K562 (cell line): ENCODE measurements around the gene CD151. TPM values are rescaled to one million over a fixed set of nuclear protein-coding genes. Genes with fewer than 3 reads are reported as not detected.

ENCODE experiments used
- ESRRB ChIP-seq: fragments of 250-450 bp; sonication (Bioruptor Pico); IDR thresholded peaks from 2 replicates; pipeline ENCODE4 v1.5.0; 2020; ENCODE audit warnings: mild to moderate bottlenecking, moderate library complexity, borderline replicate concordance
- IFI16 ChIP-seq: fragments of 250-450 bp; sonication (Bioruptor Pico); IDR thresholded peaks from 2 replicates; pipeline ENCODE4 v2.1.2; 2022; ENCODE audit warnings: mild to moderate bottlenecking, inconsistent platforms
- POLR2G ChIP-seq: fragments of 200-400 bp; formaldehyde crosslinking; IDR thresholded peaks from 2 replicates; pipeline ENCODE4 v1.6.1; 2017; ENCODE audit warnings: low read depth, mild to moderate bottlenecking, antibody characterized with exemption, low read length, moderate library complexity
- RAD51 ChIP-seq: fragments of 450-650 bp; IDR thresholded peaks from 2 replicates; pipeline ENCODE4 v1.7.1; 2016; ENCODE audit warnings: low read depth, mild to moderate bottlenecking, borderline replicate concordance
- RBFOX2 ChIP-seq: fragments of 200-400 bp; formaldehyde crosslinking; IDR thresholded peaks from 2 replicates; pipeline ENCODE4 v1.6.1; 2017; ENCODE audit warnings: low read depth, mild to moderate bottlenecking, low read length, moderate library complexity
- ZFX ChIP-seq: sonication (generic); formaldehyde crosslinking; IDR thresholded peaks from 2 replicates; pipeline ENCODE4 v1.8.0; 2022; ENCODE audit warnings: mild to moderate bottlenecking, missing genetic modification reagents, moderate library complexity
- ZNF384 ChIP-seq: IDR thresholded peaks from 2 replicates; pipeline ENCODE4 v1.6.1; 2012; ENCODE audit warnings: low read depth, low read length, improper control_type of control experiment
- polyA plus RNA-seq, 8 experiments: library from polyadenylated mRNA; depleted of rRNA in 4 of 8; stranded (reverse) in 5 of 8; unstranded in 3 of 8; fragments of >200 nt; fragmentation: Nextera tagmentation in 2 of 8; fragmentation: Illumina TruSeq in 1 of 8; extraction: Ambion mirVana in 2 of 8; extraction: Trizol in 1 of 8; gene quantifications; 2 replicates each; pipeline versions ENCODE4 v1.2.1 to v1.2.3, GENCODE V29; 2011 to 2014; ENCODE audit warnings: inconsistent platforms in 1 of 8, missing spikeins in 1 of 8
- total RNA-seq, 7 experiments: library from RNA; depleted of rRNA in 6 of 7; stranded (reverse); fragments of >200 nt in 6 of 7; fragmentation: Illumina TruSeq in 2 of 7; extraction: Trizol in 2 of 7; gene quantifications; 2 replicates each; pipeline versions ENCODE4 v1.2.1 to v1.2.3, GENCODE V29; 2011 to 2021; ENCODE audit warnings: low replicate concordance in 1 of 7
- TF ChIP-seq, protein P1 (sequence below), 2 experiments: fragments of 450-650 bp; conservative IDR thresholded peaks; 2 replicates each; pipeline ENCODE4 v1.6.1; 2017; ENCODE audit warnings: mild to moderate bottlenecking in 2 of 2, moderate library complexity in 2 of 2
- TF ChIP-seq, protein P2 (sequence below): IDR thresholded peaks from 2 replicates; pipeline ENCODE4 v1.6.1; 2014; ENCODE audit warnings: antibody characterized with exemption
- TF ChIP-seq, protein P3 (sequence below): sonication (generic); formaldehyde crosslinking; IDR thresholded peaks from 2 replicates; pipeline ENCODE4 v1.8.0; 2022; ENCODE audit warnings: mild to moderate bottlenecking, missing genetic modification reagents
- TF ChIP-seq, protein P4 (sequence below): fragments of 450-650 bp; IDR thresholded peaks from 2 replicates; pipeline ENCODE4 v1.6.1; 2017; ENCODE audit warnings: antibody characterized with exemption, mild to moderate bottlenecking
- TF ChIP-seq, protein P5 (sequence below): fragments of 450-650 bp; IDR thresholded peaks from 2 replicates; pipeline ENCODE4 v1.6.1; 2016; ENCODE audit warnings: antibody characterized with exemption

The CD151 gene
- total and polyA plus RNA-seq, 9 of the 15 experiments (the other 6 are each of a cell fraction or from before 2014, with no cell fraction given) = 2.3 to 187 (median 140) TPM

DNA sequence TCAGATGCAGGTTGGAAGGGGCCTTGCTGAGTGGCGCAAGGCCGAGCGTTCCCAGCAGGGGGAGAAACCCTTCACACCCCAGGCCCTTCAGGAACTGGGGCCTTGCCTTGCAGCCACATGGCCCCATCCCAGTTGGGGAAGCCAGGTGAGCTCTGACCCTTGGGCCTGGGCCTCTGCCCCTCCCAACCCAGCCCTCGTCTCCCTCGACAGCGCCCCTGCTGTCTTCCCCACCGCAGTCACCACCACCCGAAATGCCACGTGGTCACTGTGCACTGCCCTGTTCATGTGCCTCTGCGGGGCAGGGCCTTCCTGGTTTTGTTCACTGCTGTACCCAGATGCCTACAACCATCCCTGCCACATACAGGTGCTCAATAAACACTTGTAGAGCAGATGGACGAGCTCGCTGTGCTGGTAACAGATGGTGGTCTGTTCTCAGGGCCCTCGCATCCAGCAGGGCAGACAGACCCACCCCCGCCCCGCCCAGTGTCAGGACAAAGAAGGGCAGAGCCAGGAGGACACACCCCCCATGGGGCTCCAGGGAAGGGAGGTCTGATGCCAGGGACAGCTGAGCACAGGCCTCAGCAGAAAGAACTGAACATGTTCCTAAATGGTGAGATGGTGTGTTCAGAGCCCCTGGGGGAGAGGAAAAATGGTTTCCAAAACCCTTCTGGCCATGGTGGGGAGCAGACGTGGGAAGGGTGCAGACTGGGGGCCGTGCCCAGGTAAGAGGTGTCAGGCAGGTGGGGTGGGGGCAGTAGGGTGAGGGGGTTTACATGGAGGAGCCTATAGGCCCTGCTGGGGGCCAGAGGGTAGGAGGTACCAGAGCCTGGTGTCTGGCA lies 5.9 kb downstream of the CD151 start (continued):
- TF ChIP-seq, protein P1, sequence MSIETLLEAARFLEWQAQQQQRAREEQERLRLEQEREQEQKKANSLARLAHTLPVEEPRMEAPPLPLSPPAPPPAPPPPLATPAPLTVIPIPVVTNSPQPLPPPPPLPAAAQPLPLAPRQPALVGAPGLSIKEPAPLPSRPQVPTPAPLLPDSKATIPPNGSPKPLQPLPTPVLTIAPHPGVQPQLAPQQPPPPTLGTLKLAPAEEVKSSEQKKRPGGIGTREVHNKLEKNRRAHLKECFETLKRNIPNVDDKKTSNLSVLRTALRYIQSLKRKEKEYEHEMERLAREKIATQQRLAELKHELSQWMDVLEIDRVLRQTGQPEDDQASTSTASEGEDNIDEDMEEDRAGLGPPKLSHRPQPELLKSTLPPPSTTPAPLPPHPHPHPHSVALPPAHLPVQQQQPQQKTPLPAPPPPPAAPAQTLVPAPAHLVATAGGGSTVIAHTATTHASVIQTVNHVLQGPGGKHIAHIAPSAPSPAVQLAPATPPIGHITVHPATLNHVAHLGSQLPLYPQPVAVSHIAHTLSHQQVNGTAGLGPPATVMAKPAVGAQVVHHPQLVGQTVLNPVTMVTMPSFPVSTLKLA (conservative IDR thresholded peaks at IDR 0.05) = peak; percentile 82 to 85
- TF ChIP-seq RBFOX2 = peak; percentile 17
- no peak for TF ChIP-seq ZNF384
- TF ChIP-seq, protein P2, sequence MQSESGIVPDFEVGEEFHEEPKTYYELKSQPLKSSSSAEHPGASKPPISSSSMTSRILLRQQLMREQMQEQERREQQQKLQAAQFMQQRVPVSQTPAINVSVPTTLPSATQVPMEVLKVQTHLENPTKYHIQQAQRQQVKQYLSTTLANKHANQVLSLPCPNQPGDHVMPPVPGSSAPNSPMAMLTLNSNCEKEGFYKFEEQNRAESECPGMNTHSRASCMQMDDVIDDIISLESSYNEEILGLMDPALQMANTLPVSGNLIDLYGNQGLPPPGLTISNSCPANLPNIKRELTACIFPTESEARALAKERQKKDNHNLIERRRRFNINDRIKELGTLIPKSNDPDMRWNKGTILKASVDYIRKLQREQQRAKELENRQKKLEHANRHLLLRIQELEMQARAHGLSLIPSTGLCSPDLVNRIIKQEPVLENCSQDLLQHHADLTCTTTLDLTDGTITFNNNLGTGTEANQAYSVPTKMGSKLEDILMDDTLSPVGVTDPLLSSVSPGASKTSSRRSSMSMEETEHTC = no peak
- TF ChIP-seq, protein P3, sequence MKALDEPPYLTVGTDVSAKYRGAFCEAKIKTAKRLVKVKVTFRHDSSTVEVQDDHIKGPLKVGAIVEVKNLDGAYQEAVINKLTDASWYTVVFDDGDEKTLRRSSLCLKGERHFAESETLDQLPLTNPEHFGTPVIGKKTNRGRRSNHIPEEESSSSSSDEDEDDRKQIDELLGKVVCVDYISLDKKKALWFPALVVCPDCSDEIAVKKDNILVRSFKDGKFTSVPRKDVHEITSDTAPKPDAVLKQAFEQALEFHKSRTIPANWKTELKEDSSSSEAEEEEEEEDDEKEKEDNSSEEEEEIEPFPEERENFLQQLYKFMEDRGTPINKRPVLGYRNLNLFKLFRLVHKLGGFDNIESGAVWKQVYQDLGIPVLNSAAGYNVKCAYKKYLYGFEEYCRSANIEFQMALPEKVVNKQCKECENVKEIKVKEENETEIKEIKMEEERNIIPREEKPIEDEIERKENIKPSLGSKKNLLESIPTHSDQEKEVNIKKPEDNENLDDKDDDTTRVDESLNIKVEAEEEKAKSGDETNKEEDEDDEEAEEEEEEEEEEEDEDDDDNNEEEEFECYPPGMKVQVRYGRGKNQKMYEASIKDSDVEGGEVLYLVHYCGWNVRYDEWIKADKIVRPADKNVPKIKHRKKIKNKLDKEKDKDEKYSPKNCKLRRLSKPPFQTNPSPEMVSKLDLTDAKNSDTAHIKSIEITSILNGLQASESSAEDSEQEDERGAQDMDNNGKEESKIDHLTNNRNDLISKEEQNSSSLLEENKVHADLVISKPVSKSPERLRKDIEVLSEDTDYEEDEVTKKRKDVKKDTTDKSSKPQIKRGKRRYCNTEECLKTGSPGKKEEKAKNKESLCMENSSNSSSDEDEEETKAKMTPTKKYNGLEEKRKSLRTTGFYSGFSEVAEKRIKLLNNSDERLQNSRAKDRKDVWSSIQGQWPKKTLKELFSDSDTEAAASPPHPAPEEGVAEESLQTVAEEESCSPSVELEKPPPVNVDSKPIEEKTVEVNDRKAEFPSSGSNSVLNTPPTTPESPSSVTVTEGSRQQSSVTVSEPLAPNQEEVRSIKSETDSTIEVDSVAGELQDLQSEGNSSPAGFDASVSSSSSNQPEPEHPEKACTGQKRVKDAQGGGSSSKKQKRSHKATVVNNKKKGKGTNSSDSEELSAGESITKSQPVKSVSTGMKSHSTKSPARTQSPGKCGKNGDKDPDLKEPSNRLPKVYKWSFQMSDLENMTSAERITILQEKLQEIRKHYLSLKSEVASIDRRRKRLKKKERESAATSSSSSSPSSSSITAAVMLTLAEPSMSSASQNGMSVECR = peak; percentile 40; the same call in 1 of the 2 replicates
- TF ChIP-seq, protein P4, sequence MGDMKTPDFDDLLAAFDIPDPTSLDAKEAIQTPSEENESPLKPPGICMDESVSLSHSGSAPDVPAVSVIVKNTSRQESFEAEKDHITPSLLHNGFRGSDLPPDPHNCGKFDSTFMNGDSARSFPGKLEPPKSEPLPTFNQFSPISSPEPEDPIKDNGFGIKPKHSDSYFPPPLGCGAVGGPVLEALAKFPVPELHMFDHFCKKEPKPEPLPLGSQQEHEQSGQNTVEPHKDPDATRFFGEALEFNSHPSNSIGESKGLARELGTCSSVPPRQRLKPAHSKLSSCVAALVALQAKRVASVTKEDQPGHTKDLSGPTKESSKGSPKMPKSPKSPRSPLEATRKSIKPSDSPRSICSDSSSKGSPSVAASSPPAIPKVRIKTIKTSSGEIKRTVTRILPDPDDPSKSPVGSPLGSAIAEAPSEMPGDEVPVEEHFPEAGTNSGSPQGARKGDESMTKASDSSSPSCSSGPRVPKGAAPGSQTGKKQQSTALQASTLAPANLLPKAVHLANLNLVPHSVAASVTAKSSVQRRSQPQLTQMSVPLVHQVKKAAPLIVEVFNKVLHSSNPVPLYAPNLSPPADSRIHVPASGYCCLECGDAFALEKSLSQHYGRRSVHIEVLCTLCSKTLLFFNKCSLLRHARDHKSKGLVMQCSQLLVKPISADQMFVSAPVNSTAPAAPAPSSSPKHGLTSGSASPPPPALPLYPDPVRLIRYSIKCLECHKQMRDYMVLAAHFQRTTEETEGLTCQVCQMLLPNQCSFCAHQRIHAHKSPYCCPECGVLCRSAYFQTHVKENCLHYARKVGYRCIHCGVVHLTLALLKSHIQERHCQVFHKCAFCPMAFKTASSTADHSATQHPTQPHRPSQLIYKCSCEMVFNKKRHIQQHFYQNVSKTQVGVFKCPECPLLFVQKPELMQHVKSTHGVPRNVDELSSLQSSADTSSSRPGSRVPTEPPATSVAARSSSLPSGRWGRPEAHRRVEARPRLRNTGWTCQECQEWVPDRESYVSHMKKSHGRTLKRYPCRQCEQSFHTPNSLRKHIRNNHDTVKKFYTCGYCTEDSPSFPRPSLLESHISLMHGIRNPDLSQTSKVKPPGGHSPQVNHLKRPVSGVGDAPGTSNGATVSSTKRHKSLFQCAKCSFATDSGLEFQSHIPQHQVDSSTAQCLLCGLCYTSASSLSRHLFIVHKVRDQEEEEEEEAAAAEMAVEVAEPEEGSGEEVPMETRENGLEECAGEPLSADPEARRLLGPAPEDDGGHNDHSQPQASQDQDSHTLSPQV = peak; percentile 40; the same call in 1 of the 2 replicates
- peak; percentile 32; the same call in 1 of the 2 replicates for TF ChIP-seq ZFX (CRISPR knock-in tag)
- TF ChIP-seq, protein P5, sequence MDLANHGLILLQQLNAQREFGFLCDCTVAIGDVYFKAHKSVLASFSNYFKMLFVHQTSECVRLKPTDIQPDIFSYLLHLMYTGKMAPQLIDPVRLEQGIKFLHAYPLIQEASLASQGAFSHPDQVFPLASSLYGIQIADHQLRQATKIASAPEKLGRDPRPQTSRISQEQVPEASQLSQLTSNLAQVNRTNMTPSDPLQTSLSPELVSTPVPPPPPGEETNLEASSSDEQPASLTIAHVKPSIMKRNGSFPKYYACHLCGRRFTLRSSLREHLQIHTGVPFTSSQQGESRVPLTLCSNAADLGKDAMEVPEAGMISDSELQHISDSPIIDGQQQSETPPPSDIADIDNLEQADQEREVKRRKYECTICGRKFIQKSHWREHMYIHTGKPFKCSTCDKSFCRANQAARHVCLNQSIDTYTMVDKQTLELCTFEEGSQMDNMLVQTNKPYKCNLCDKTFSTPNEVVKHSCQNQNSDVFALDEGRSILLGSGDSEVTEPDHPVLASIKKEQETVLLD = peak; percentile 32; the same call in 1 of the 2 replicates
- no peak for TF ChIP-seq ESRRB (CRISPR knock-in tag)
- TF ChIP-seq POLR2G = peak; percentile 25; the same call in 1 of the 2 replicates
- TF ChIP-seq RAD51 = peak; percentile 45; the same call in 1 of the 2 replicates
- no peak for TF ChIP-seq IFI16
